GM12878 (cell line): ENCODE measurements around the gene FRMD8. TPM values are rescaled to one million over a fixed set of nuclear protein-coding genes. Genes with fewer than 3 reads are reported as not detected.

ENCODE experiments used
- ATAC-seq: fragments of 200-7000 bp; cut with Tn5 transposase; 3 replicates; pipeline ENCODE4 v1.9.1; 2020; ENCODE audit warnings: mild to moderate bottlenecking, moderate library complexity
- BruUV-seq: library from RNA; stranded (reverse); fragments of 400-500 nt; replicated peaks from 2 replicates; lab custom pipeline; 2021; lab: Mats Ljungman, UMichigan
- CTCF ChIA-PET: fragments of 300-600 bp; sonication (Branson Sonifier 250); formaldehyde crosslinking; extraction: SDS; loops from one replicate; lab custom pipeline; 2021; ENCODE audit warnings: inconsistent platforms; lab: Yijun Ruan, JAX
- POLR2A ChIA-PET: fragments of 350-600 bp; formaldehyde crosslinking; extraction: SDS; loops from one replicate; lab custom pipeline; 2021; ENCODE audit warnings: inconsistent platforms; lab: Charles Lee
- RAD21 ChIA-PET: fragments of 300-600 bp; sonication (Branson Sonifier 250); formaldehyde crosslinking; loops from one replicate; lab custom pipeline; 2023; ENCODE audit warnings: antibody characterized with exemption; ENCODE audit not compliant: unreplicated experiment; lab: Charles Lee
- SMC1A ChIA-PET: fragments of 300-600 bp; sonication (Branson Sonifier 250); formaldehyde crosslinking; loops from one replicate; lab custom pipeline; 2023; ENCODE audit not compliant: unreplicated experiment, uncharacterized antibody; lab: Charles Lee
- DNase-seq: peaks from one replicate; pipeline ENCODE4 v3.0.0-alpha.2; 2011; ENCODE audit warnings: low read depth, low spot score
- FAIRE-seq: peaks from 3 replicates; lab custom pipeline; 2011; peaks lifted over from hg19 to GRCh38; lab: Jason Lieb, UNC
- H2AFZ ChIP-seq: 2 replicates; pipeline ENCODE4 v1.6.0; 2011; ENCODE audit warnings: low read depth, low read length, control low read depth; ENCODE audit not compliant: control insufficient read depth
- H3K27ac ChIP-seq: 2 replicates; pipeline ENCODE4 v1.5.1; 2011; ENCODE audit warnings: control low read depth; ENCODE audit not compliant: control insufficient read depth, insufficient read depth
- H3K27me3 ChIP-seq, 2 experiments: replicated peaks in 1 of 2; 2 replicates each; pipeline versions ENCODE4 v1.6.0 to v1.6.1; 2011; ENCODE audit warnings: low read length in 1 of 2; ENCODE audit not compliant: control insufficient read depth in 2 of 2, insufficient read depth in 2 of 2
- H3K36me3 ChIP-seq, 2 experiments: 2 replicates each; pipeline ENCODE4 v1.5.1; 2011; ENCODE audit warnings: low read length in 1 of 2; ENCODE audit not compliant: control insufficient read depth in 2 of 2, insufficient read depth in 2 of 2
- H3K4me1 ChIP-seq: 2 replicates; pipeline ENCODE4 v1.6.1; 2011; ENCODE audit warnings: mild to moderate bottlenecking, low read length, moderate library complexity, mixed read lengths; ENCODE audit not compliant: control insufficient read depth, insufficient read depth
- H3K4me2 ChIP-seq: 2 replicates; pipeline ENCODE4 v1.6.0; 2011; ENCODE audit warnings: control low read depth; ENCODE audit not compliant: control insufficient read depth, insufficient read depth
- H3K4me3 ChIP-seq: fragments of 200-600 bp; sonication (generic); 2 replicates; pipeline ENCODE4 v1.5.1; 2016
- H3K79me2 ChIP-seq: 2 replicates; pipeline ENCODE4 v1.6.0; 2011; ENCODE audit warnings: low read length; ENCODE audit not compliant: control insufficient read depth, insufficient read depth
- H3K9ac ChIP-seq: 2 replicates; pipeline ENCODE4 v1.8.0; 2011; ENCODE audit warnings: low read length, control low read depth, mixed read lengths; ENCODE audit not compliant: control insufficient read depth, insufficient read depth
- H3K9me3 ChIP-seq: replicated peaks from 3 replicates; pipeline ENCODE4 v1.5.1; 2011; ENCODE audit warnings: mild to moderate bottlenecking, low read length; ENCODE audit not compliant: control insufficient read depth, insufficient read depth
- H4K20me1 ChIP-seq: 2 replicates; pipeline ENCODE4 v1.6.0; 2011; ENCODE audit not compliant: control insufficient read depth, insufficient read depth
- CBX3 ChIP-seq: fragments of 200-600 bp; sonication (generic); IDR thresholded peaks from 2 replicates; pipeline ENCODE4 v1.6.1; 2016; ENCODE audit warnings: low read depth, borderline replicate concordance
- PBX3 ChIP-seq: IDR thresholded peaks from 2 replicates; pipeline ENCODE4 v1.6.1; 2011; ENCODE audit warnings: mild to moderate bottlenecking, low read depth, low read length, moderate library complexity; ENCODE audit not compliant: insufficient replicate concordance
- PKNOX1 ChIP-seq: fragments of 450-650 bp; IDR thresholded peaks from 2 replicates; pipeline ENCODE4 v1.6.1; 2016; ENCODE audit warnings: mild to moderate bottlenecking
- PML ChIP-seq: IDR thresholded peaks from 2 replicates; pipeline ENCODE4 v1.6.1; 2012; ENCODE audit warnings: low read length, inconsistent platforms
- POLR2A ChIP-seq: IDR thresholded peaks from 2 replicates; pipeline ENCODE4 v1.6.1; 2011; ENCODE audit warnings: low read depth, mild to moderate bottlenecking, low read length
- POLR2AphosphoS5 ChIP-seq: IDR thresholded peaks from 2 replicates; pipeline ENCODE4 v1.6.1; 2011; ENCODE audit warnings: mild to moderate bottlenecking, low read length, inconsistent platforms
- RUNX3 ChIP-seq: IDR thresholded peaks from 2 replicates; pipeline ENCODE4 v1.6.1; 2012; ENCODE audit warnings: low read length, inconsistent platforms
- SMC3 ChIP-seq: IDR thresholded peaks from 2 replicates; pipeline ENCODE4 v1.6.1; 2011; ENCODE audit warnings: low read length, improper control_type of control experiment, borderline replicate concordance
- ZNF384 ChIP-seq: IDR thresholded peaks from 2 replicates; pipeline ENCODE4 v1.6.1; 2012; ENCODE audit warnings: low read depth, mild to moderate bottlenecking, low read length, improper control_type of control experiment, borderline replicate concordance
- WGBS: methylation state at CpG from one replicate; pipeline ENCODE4 v1.1.6; 2016; ENCODE audit warnings: low lambda C conversion rate; ENCODE audit not compliant: insufficient replicate concordance, insufficient coverage; ENCODE audit errors: missing lambda C conversion rate; 5-methylcytosine and 5-hydroxymethylcytosine counted together
- in situ Hi-C: fragments of 300-500 bp; cut with MboI; formaldehyde crosslinking; loops from 9 replicates; pipeline ENCODE4 v1.14.3; 2018; ENCODE audit warnings: mixed read lengths
- intact Hi-C: fragments of 100-400 bp; cut with micrococcal nuclease; formaldehyde crosslinking; loops from one replicate; pipeline ENCODE4 v1.14.2; 2022; ENCODE audit not compliant: unreplicated experiment
- polyA plus RNA-seq, 11 experiments: library from polyadenylated mRNA; depleted of rRNA in 4 of 11; unstranded in 6 of 11; stranded (reverse) in 5 of 11; fragments of >200 nt; fragmentation: Nextera tagmentation in 4 of 11; fragmentation: Illumina TruSeq in 1 of 11; extraction: Ambion mirVana in 4 of 11; extraction: Trizol in 1 of 11; gene quantifications; 1 replicate in 1 of 11; 2 replicates in 10 of 11; pipeline versions ENCODE4 v1.2.1 to v1.2.3, GENCODE V29; 2011 to 2016; ENCODE audit warnings: inconsistent platforms in 2 of 11, missing spikeins in 2 of 11, low read depth in 1 of 11
- total RNA-seq, 4 experiments: library from RNA; depleted of rRNA in 3 of 4; stranded (reverse); fragments of >200 nt in 3 of 4; fragmentation: Illumina TruSeq in 1 of 4; extraction: Trizol in 1 of 4; gene quantifications; 2 replicates each; pipeline versions ENCODE4 v1.2.1 to v1.2.3, GENCODE V29; 2013 to 2021

Gene FRMD8
- total and polyA plus RNA-seq, 10 of the 15 experiments (the other 5 are each of a cell fraction or from before 2014, with no cell fraction given), result 8.3 to 69.4 (median 28.0) TPM

GRCh38 chr11:65445604-65446445, 59.4 kb downstream of the FRMD8 start (continued):
- peak; percentile 84 for TF ChIP-seq PKNOX1
- TF ChIP-seq PML, result no peak
- TF ChIP-seq PBX3, result peak; percentile 71

- peaks cover 40% of the 10 kb centered on the region for H3K4me1 ChIP-seq
- CTCF ChIA-PET, result interaction anchor here (0.8 to 1.6 kb wide), 6 partner anchors 14 to 94 kb away, joined by 3 to 4 read pairs (median 4); no protein-coding TSS in a partner anchor
- SMC1A ChIA-PET, result interaction anchor here (1.3 to 2.4 kb wide), 2 partner anchors 10 to 15 kb away, joined by 3 to 6 read pairs; no protein-coding TSS in a partner anchor
- no TSS peak for BruUV-seq
- no peak overlapping the region for H2AFZ ChIP-seq
- no peak for DNase-seq
- in situ Hi-C loops, result no loop called here
- no peak overlapping the region for H3K27ac ChIP-seq
- H3K9ac ChIP-seq, result no peak overlapping the region
- POLR2A ChIA-PET, result interaction anchor here (0.8 to 1.8 kb wide), 7 partner anchors 9 to 52 kb away, joined by 3 to 5 read pairs (median 3); partner anchors contain the start of gene MALAT1
- no peak for ATAC-seq
- H3K36me3 ChIP-seq, result peaks cover 0 to 5% of the 10 kb centered on the region in 2 experiments; a peak in 3 of 4 replicates
- H3K9me3 ChIP-seq, result no peaks in the 10 kb centered on the region
- intact Hi-C loops, result no loop called here
- H4K20me1 ChIP-seq, result no peaks in the 10 kb centered on the region
- H3K79me2 ChIP-seq, result peaks cover 18% of the 10 kb centered on the region
- TF ChIP-seq ZNF384, result no peak
- peak; percentile 46; the same call in 1 of the 2 replicates for TF ChIP-seq POLR2AphosphoS5
- 0 out of 2 replicates have a peak, but pooled peaks have one; percentile 5 for TF ChIP-seq POLR2A
- TF ChIP-seq CBX3, result no peak
- TF ChIP-seq RUNX3, result peak; percentile 1; the same call in 1 of the 2 replicates
- TF ChIP-seq SMC3, result no peak
- RAD21 ChIA-PET, result interaction anchor here (0.8 kb wide), 1 partner anchor 13 kb away, joined by 3 read pairs; no protein-coding TSS in a partner anchor
- no peaks in the 10 kb centered on the region for H3K27me3 ChIP-seq
- no peak for FAIRE-seq
- no peak overlapping the region for H3K4me3 ChIP-seq
- WGBS, result 82% methylated on average over 11 of the region's 11 CpGs
- no peak overlapping the region for H3K4me2 ChIP-seq
Observed at GRCh38 chr11:65446446-65447277, 60.2 kb downstream of the FRMD8 start.
